NCI-H524 treated with DMSO at 0.1 percent for 48 hours (cell line): ENCODE data around the gene SPSB2.
A peak's percentile ranks its signal among the peaks of the same experiment; 100 is the strongest.

ENCODE experiments used
- DNase-seq: peaks from one replicate; lab custom pipeline; 2025; lab: John Stamatoyannopoulos, UW

SPSB2 gene

GRCh38 chr12:6830999-6831398, 42.1 kb downstream of the SPSB2 start:
- no peak for DNase-seq

DNA sequence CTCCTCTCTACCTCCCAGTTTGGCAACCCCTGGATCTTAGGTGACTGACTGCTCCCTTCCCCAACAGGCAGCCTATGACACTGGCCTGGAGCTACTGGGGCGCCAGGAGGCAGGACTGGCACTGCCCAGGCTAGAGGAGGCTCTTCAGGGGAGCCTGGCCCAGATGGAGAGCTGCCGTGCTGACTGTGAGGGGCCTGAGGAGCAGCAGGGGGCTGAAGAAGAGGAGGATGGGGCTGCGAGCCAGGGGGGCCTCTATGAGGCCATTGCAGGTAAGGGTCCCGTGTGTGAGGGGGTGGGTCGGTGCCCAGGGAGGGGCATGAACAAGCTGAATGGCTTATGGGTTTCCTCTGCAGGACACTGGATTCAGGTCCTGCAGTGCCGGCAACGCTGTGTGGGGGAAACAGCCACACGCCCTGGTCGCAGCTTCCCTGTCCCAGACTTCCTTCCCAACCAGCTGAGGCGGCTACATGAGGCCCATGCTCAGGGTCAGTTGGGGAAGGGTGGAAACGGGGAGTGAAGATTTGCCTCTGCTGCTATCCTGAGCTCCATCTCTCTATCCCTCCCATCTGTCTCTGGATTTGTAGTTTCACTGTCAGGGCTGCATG, 42.7 kb downstream of the SPSB2 start:
- DNase-seq = no peak

DNA sequence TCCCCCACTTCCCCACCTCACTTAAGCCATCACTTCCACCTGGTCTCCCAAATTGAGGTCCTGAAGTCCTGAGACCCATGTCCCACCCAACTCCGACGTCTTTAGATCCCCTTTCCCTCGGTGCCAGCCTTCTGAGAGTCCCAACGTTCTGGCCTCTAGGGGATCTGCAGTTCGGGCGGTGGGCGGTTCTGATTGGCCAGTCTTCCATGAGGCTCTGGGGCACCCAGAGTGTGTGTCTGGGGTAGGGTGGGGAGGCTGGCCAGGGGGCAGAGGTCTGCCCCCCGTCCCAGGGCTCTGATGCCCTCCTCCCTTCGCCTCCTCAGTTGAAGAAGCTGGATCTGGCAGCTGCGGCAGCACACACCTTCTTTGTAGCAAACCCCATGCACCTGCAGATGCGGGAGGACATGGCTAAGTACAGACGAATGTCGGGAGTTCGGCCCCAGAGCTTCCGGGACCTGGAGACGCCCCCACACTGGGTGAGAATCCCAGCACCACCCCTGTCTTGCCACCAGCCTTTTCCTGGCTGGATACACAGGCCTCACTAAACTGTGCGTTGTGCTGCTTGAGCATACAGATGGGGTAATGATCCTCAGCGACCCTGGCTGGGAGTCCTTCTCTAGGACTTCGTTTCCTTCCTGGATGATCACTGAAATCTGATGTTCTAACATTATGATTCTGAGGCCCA, 43.4 kb downstream of the SPSB2 start:
- no peak for DNase-seq

GRCh38 chr12:6828781-6829535, 44.1 kb downstream of the SPSB2 start:
- no peak for DNase-seq

- no peak for DNase-seq
Observed at GRCh38 chr12:6827982-6828780, 44.9 kb downstream of the SPSB2 start, which contains the start of gene P3H3. Gene P3H3 (plus strand): TSS chr12:6828407. CDS start chr12:6828441, 34 bp downstream.

- DNase-seq = peak; percentile 42
Observed at GRCh38 chr12:6827437-6827911, 45.6 kb downstream of the SPSB2 start.

DNA sequence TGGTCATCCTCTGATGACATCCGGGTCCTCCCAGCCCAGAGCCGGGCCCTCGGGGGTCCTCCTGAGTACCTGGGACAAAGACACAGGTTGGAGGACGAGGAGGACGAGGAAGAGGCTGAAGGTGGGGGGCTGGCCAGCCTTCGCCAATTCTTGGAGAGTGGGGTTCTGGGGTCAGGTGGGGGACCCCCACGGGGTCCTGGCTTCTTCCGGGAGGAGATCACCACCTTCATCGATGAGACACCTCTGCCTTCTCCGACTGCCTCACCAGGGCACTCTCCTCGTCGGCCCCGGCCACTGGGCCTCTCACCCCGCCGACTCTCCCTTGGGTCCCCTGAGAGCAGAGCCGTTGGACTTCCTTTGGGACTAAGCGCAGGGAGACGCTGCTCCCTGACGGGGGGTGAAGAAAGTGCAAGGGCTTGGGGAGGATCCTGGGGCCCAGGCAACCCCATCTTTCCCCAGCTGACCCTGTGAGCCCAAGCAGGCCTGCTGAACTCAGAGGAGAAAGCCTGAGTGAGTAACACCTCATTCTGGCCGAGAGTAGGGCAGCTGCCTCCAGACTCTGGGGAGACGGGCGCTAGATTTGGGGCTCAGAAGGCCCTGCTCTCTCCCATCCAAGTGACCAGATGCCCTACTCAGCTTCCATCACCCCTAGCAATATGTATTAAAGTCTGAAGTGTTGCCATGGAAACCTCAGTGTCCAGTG, 46.2 kb downstream of the SPSB2 start:
- DNase-seq = no peak

DNA sequence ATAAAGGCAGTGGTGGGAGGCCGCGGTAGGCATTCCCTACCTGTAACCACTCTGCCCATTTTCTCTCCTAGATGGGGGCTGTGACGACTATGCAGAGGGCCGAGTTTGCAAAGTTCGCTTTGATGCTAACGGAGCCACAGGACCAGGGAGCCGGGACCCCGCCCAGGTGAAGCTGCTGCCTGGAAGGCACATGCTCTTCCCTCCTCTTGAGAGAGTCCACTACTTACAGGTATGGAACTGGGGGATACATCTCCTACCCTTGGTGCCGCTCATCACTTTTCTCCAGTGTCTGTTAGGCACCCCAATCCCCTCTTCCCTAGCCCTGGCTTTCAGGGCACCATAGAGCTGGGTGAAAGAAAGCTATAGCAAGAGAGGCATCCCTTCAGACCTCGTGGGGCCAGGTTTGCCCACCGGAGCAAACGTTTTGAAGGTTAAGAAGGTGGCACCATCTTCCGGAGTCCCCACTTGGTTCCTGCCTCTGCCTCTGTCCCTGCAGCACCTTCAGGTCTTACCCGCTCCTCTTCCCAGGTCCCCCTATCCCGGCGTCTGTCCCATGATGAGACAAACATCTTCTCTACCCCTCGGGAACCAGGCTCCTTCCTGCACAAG, 46.9 kb downstream of the SPSB2 start:
- DNase-seq = no peak

DNA sequence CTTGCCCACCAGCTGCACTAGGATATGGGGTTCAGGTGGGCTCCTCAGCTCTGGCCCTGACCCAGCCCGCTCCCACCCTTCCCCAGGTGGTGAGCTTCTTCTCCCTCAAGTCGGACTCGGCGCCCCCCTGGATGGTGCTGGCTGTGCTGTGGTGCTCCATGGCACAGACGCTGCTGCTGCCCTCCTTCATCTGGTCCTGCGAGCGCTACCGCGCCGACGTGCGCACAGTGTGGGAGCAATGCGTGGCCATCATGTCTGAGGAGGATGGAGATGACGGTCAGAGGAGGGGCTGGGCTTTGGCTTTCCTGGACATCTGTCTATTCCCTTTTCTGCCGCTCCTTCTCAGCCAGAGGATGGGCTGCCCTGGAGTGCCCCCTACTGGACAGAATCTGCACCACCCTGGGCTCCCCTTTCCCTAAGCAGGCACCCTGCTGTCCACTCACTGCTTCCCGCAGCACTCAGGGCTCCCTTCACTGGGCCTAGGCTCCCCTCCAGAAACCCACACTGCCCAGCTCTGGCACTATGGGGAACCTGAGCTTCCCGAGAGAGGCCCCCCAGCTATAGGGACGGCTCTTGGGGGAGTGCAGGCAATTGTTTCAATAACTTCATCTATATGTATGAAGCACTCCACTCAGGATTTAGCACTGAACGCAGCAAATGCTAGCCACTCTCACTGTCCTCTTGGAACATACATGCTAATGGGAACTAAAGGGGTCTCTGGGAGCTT, 47.5 kb downstream of the SPSB2 start:
- peak; percentile 53 for DNase-seq

- DNase-seq = no peak
Observed at GRCh38 chr12:6824901-6825381, 48.2 kb downstream of the SPSB2 start.

- DNase-seq = no peak
Observed at GRCh38 chr12:6824085-6824775, 48.9 kb downstream of the SPSB2 start.

- DNase-seq = no peak
Observed at GRCh38 chr12:6823182-6824084, 49.7 kb downstream of the SPSB2 start.

DNA sequence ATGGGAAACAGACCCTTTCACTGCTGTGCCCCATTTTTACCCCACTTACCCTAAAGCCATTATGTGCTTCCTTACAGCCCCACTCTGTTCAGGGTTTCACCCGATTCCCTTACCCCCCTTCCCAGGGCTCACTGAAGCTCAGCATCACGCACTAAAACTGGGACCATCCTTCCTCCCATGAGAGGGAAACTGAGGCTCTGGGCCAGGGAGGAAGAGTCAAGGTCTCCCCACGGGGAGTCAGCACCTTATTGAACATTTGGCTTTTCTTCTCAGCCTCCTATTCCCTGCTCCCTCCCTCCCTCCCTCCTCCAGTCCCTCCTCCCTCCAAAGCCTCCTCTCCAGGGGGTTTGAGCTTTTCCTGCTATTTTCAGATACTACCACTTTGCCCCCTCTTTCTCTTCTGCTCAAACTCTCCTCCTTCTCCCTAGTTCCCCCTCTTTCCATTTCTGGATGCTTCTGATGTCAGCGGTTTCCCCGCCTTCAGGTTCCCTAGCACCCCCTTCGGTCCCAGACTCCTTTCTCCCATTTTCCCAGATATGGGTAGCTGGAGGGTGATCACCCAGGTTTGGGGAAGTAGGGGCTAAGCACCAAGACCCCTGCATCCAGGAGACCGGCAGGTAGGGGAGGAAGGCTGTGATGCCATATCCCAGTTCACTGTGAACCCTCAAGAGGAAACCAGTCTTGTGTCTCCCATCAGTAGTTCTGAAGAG, 50.5 kb downstream of the SPSB2 start:
- DNase-seq = no peak

- no peak for DNase-seq
Observed at GRCh38 chr12:6821591-6822425, 51.3 kb downstream of the SPSB2 start, which contains the start of gene GPR162. Gene GPR162 (plus strand): TSS chr12:6821821. CDS start chr12:6823899, 2,078 bp downstream.
